NCI-H2081 (cell line): ENCODE results near the gene RANBP3.

Experiments
- DNase-seq, 2 experiments: peaks; one replicate each; lab custom pipeline; 2025; lab: John Stamatoyannopoulos, UW

Gene RANBP3

GRCh38 chr19:5926641-5927440, 51.1 kb downstream of the RANBP3 start:
- DNase-seq = no peak

GRCh38 chr19:5925830-5926427, 52.0 kb downstream of the RANBP3 start:
- DNase-seq = no peak

- DNase-seq = no peak
Measured at GRCh38 chr19:5923356-5923755, 54.6 kb downstream of the RANBP3 start.

- no peak for DNase-seq
Measured at GRCh38 chr19:5922161-5922545, 55.8 kb downstream of the RANBP3 start.

- no peak for DNase-seq
Measured at GRCh38 chr19:5921516-5922160, 56.3 kb downstream of the RANBP3 start.

- no peak for DNase-seq
Measured at GRCh38 chr19:5918463-5919079, 59.4 kb downstream of the RANBP3 start.

GRCh38 chr19:5917431-5918107, 60.4 kb downstream of the RANBP3 start:
- no peak for DNase-seq

- no peak for DNase-seq
Measured at GRCh38 chr19:5916181-5916708, 61.7 kb downstream of the RANBP3 start.

- DNase-seq = no peak
Measured at GRCh38 chr19:5915782-5916165, 62.2 kb downstream of the RANBP3 start.

- no peak for DNase-seq
Measured at GRCh38 chr19:5914946-5915781, 62.8 kb downstream of the RANBP3 start.

- no peak for DNase-seq
Measured at GRCh38 chr19:5914358-5914774, 63.6 kb downstream of the RANBP3 start.

- DNase-seq = peak; percentile 21 to 73
Measured at GRCh38 chr19:5913739-5914357, 64.1 kb downstream of the RANBP3 start, which contains the start of gene CAPS. Gene CAPS (plus strand): TSS chr19:5914254. CDS start chr19:5914407, 153 bp downstream.

GRCh38 chr19:5911366-5911765, 66.6 kb downstream of the RANBP3 start:
- DNase-seq = no peak

GRCh38 chr19:5910638-5910907, 67.4 kb downstream of the RANBP3 start:
- DNase-seq = no peak

- no peak for DNase-seq
Measured at GRCh38 chr19:5908773-5909442, 69.0 kb downstream of the RANBP3 start.

GRCh38 chr19:5907241-5907640, 70.7 kb downstream of the RANBP3 start:
- DNase-seq = no peak

GRCh38 chr19:5905114-5905778, 72.7 kb downstream of the RANBP3 start:
- no peak for DNase-seq

- DNase-seq = peak; percentile 100
Measured at GRCh38 chr19:5904352-5905113, 73.4 kb downstream of the RANBP3 start, which contains the start of gene VMAC. Gene VMAC (plus strand): TSS chr19:5904872. CDS start chr19:5904891, 19 bp downstream.
